K562 (cell line): ENCODE data around the gene OXSR1. TPM values are rescaled to one million over a fixed set of nuclear protein-coding genes. Genes with fewer than 3 reads are reported as not detected.
A peak's percentile ranks its signal among the peaks of the same experiment; 100 is the strongest.

Experiments used
- CBX3 ChIP-seq, 2 experiments: IDR thresholded peaks; 1 replicate in 1 of 2; 2 replicates in 1 of 2; pipeline ENCODE4 v1.6.1; 2012; ENCODE audit warnings: inconsistent platforms in 2 of 2, low read length in 2 of 2, borderline replicate concordance in 1 of 2, control low read depth in 1 of 2
- CBX5 ChIP-seq: IDR thresholded peaks from 2 replicates; pipeline ENCODE4 v1.6.1; 2014; ENCODE audit warnings: low read depth, borderline replicate concordance
- CBX8 ChIP-seq: fragments of 200-600 bp; sonication (generic); IDR thresholded peaks from 2 replicates; pipeline ENCODE4 v1.6.1; 2012; ENCODE audit warnings: borderline replicate concordance, mixed run types, low read depth, mild to moderate bottlenecking, moderate library complexity, mixed read lengths, low read length, control low read depth, inconsistent platforms; ENCODE audit not compliant: poor library complexity, severe bottlenecking; ENCODE audit errors: extremely low read depth
- CC2D1A ChIP-seq: fragments of 450-650 bp; IDR thresholded peaks from 2 replicates; pipeline ENCODE4 v1.6.1; 2017; ENCODE audit warnings: mild to moderate bottlenecking
- CCNT2 ChIP-seq: IDR thresholded peaks from 2 replicates; pipeline ENCODE4 v1.6.1; 2011; ENCODE audit warnings: borderline replicate concordance, low read depth, mild to moderate bottlenecking, moderate library complexity, mixed read lengths, low read length; ENCODE audit not compliant: insufficient read length; ENCODE audit errors: extremely low read depth
- CEBPG ChIP-seq, 3 experiments: fragments of 200-800 bp in 1 of 3; sonication (Bioruptor generic) in 1 of 3; sonication (generic) in 1 of 3; formaldehyde crosslinking in 1 of 3; IDR thresholded peaks in 2 of 3; conservative IDR thresholded peaks in 1 of 3; 2 replicates each; pipeline versions ENCODE4 v1.6.1 to v1.8.0; 2016 to 2022; ENCODE audit warnings: missing compliant biosample characterization in 2 of 3, missing genetic modification characterization in 2 of 3, mild to moderate bottlenecking in 1 of 3, missing genetic modification reagents in 1 of 3
- CREB1 ChIP-seq, 2 experiments: sonication (generic) in 1 of 2; formaldehyde crosslinking in 1 of 2; IDR thresholded peaks; 2 replicates each; pipeline versions ENCODE4 v1.6.1 to v1.8.0; 2012 to 2022; ENCODE audit warnings: inconsistent platforms in 1 of 2, mild to moderate bottlenecking in 1 of 2, missing genetic modification reagents in 1 of 2, moderate library complexity in 1 of 2
- EHMT2 ChIP-seq: fragments of 450-650 bp; IDR thresholded peaks from 2 replicates; pipeline ENCODE4 v1.6.1; 2018; ENCODE audit warnings: antibody characterized with exemption
- FOXA3 ChIP-seq, 2 experiments: fragments of 450-650 bp in 1 of 2; sonication (generic) in 1 of 2; formaldehyde crosslinking; IDR thresholded peaks in 1 of 2; conservative IDR thresholded peaks in 1 of 2; 2 replicates each; pipeline versions ENCODE4 v1.4.0 to v1.8.0; 2020 to 2022; ENCODE audit warnings: mild to moderate bottlenecking in 2 of 2, missing genetic modification reagents in 1 of 2
- FOXM1 ChIP-seq, 2 experiments: fragments of 450-650 bp in 1 of 2; sonication (generic) in 1 of 2; formaldehyde crosslinking in 1 of 2; IDR thresholded peaks; 2 replicates each; pipeline versions ENCODE4 v1.6.1 to v1.9.0; 2017 to 2022; ENCODE audit warnings: low read depth in 2 of 2, mild to moderate bottlenecking in 2 of 2, missing genetic modification reagents in 1 of 2, moderate library complexity in 1 of 2
- HIVEP1 ChIP-seq: fragments of 250-450 bp; sonication (Bioruptor Pico); IDR thresholded peaks from 2 replicates; pipeline ENCODE4 v1.4.0; 2020; ENCODE audit warnings: mild to moderate bottlenecking
- MAFK ChIP-seq: IDR thresholded peaks from 2 replicates; pipeline ENCODE4 v1.6.1; 2011; ENCODE audit warnings: low read length, improper control_type of control experiment
- NELFE ChIP-seq: IDR thresholded peaks from 2 replicates; pipeline ENCODE4 v1.6.1; 2011; ENCODE audit warnings: mild to moderate bottlenecking; ENCODE audit not compliant: insufficient read depth, insufficient read length
- NONO ChIP-seq, 2 experiments: fragments of 200-400 bp in 1 of 2; fragments of 450-650 bp in 1 of 2; formaldehyde crosslinking in 1 of 2; IDR thresholded peaks; 2 replicates each; pipeline ENCODE4 v1.6.1; 2017; ENCODE audit warnings: low read depth in 2 of 2, mild to moderate bottlenecking in 2 of 2, moderate library complexity in 2 of 2, low read length in 1 of 2
- NUFIP1 ChIP-seq: fragments of 450-650 bp; IDR thresholded peaks from 2 replicates; pipeline ENCODE4 v1.6.1; 2018; ENCODE audit not compliant: partially characterized antibody
- PTBP1 ChIP-seq: fragments of 200-400 bp; formaldehyde crosslinking; IDR thresholded peaks from 2 replicates; pipeline ENCODE4 v1.6.1; 2017; ENCODE audit warnings: low read depth, low read length
- TGIF2 ChIP-seq: sonication (generic); formaldehyde crosslinking; IDR thresholded peaks from 2 replicates; pipeline ENCODE4 v1.8.1; 2022; ENCODE audit warnings: mild to moderate bottlenecking, missing genetic modification reagents, moderate library complexity
- ZNF121 ChIP-seq: sonication (generic); formaldehyde crosslinking; conservative IDR thresholded peaks from 2 replicates; pipeline ENCODE4 v1.8.0; 2022; ENCODE audit warnings: missing genetic modification reagents
- ZNF583 ChIP-seq: fragments of 250-450 bp; sonication (Bioruptor Pico); IDR thresholded peaks from 2 replicates; pipeline ENCODE4 v1.4.0; 2020
- polyA plus RNA-seq, 8 experiments: library from polyadenylated mRNA; depleted of rRNA in 4 of 8; stranded (reverse) in 5 of 8; unstranded in 3 of 8; fragments of >200 nt; fragmentation: Nextera tagmentation in 2 of 8; fragmentation: Illumina TruSeq in 1 of 8; extraction: Ambion mirVana in 2 of 8; extraction: Trizol in 1 of 8; gene quantifications; 2 replicates each; pipeline versions ENCODE4 v1.2.1 to v1.2.3, GENCODE V29; 2011 to 2014; ENCODE audit warnings: inconsistent platforms in 1 of 8, missing spikeins in 1 of 8
- total RNA-seq, 7 experiments: library from RNA; depleted of rRNA in 6 of 7; stranded (reverse); fragments of >200 nt in 6 of 7; fragmentation: Illumina TruSeq in 2 of 7; extraction: Trizol in 2 of 7; gene quantifications; 2 replicates each; pipeline versions ENCODE4 v1.2.1 to v1.2.3, GENCODE V29; 2011 to 2021; ENCODE audit warnings: low replicate concordance in 1 of 7
- TF ChIP-seq, protein P1 (sequence below): fragments of 450-650 bp; IDR thresholded peaks from 2 replicates; pipeline ENCODE4 v1.6.1; 2016; ENCODE audit warnings: borderline replicate concordance
- TF ChIP-seq, protein P2 (sequence below): fragments of 450-650 bp; conservative IDR thresholded peaks from 2 replicates; pipeline ENCODE4 v1.6.1; 2016; ENCODE audit warnings: missing genetic modification characterization, low read depth, mild to moderate bottlenecking, missing compliant biosample characterization, moderate library complexity
- TF ChIP-seq, protein P3 (sequence below): fragments of 450-650 bp; IDR thresholded peaks from 2 replicates; pipeline ENCODE4 v1.7.0; 2016; ENCODE audit warnings: borderline replicate concordance

Gene OXSR1
- total and polyA plus RNA-seq, 9 of the 15 experiments (the other 6 are each of a cell fraction or from before 2014, with no cell fraction given), result 15.7 to 87.6 (median 48.7) TPM

DNA sequence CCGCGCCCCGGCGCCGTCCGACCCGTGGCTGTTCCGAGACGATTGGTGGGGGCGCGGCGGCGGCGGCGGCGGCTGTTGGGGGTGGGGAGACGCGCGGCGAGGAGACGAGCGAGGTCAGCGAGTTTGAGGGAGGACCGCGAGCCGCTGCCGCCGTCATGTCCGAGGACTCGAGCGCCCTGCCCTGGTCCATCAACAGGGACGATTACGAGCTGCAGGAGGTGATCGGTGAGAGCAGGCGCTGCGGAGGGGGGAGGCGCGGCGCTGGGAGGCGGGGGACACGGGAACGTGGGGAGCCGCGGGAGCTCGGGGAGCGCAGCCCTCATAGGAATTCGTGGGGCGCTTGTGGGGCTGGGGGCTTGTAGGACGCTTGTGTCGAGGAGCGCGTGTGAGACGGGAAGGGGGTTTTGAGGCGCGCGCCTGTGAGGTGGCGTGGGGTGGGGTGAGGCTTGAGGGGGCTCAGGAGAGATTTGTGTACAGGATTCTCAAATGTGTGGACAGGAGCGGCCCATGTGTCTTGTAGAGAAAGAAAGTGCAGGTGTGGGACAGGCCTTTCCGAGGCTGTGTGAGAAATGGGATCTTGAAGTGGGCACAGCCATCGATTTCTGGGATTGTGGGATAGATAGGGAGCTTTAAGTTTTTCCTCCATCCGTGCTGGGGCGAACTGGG is 518 bp downstream of the OXSR1 start (continued):
- TF ChIP-seq EHMT2, result no peak
- TF ChIP-seq NELFE, result no peak
- TF ChIP-seq, protein P1, sequence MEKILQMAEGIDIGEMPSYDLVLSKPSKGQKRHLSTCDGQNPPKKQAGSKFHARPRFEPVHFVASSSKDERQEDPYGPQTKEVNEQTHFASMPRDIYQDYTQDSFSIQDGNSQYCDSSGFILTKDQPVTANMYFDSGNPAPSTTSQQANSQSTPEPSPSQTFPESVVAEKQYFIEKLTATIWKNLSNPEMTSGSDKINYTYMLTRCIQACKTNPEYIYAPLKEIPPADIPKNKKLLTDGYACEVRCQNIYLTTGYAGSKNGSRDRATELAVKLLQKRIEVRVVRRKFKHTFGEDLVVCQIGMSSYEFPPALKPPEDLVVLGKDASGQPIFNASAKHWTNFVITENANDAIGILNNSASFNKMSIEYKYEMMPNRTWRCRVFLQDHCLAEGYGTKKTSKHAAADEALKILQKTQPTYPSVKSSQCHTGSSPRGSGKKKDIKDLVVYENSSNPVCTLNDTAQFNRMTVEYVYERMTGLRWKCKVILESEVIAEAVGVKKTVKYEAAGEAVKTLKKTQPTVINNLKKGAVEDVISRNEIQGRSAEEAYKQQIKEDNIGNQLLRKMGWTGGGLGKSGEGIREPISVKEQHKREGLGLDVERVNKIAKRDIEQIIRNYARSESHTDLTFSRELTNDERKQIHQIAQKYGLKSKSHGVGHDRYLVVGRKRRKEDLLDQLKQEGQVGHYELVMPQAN, result no peak; the same call in 1 of the 2 replicates
- TF ChIP-seq CBX3 (IDR thresholded peaks at IDR 0.05; ENCODE audit: borderline replicate concordance in 1 of 2, low read length in 2 of 2), result no peak
- 0 out of 2 replicates have a peak, but pooled peaks have one; percentile 8 for TF ChIP-seq CBX5
- TF ChIP-seq CEBPG (CRISPR knock-in tag; IDR thresholded peaks at IDR 0.05), result no peak
- no peak for TF ChIP-seq CEBPG (tag; conservative IDR thresholded peaks at IDR 0.05 in 1 of 2, IDR thresholded peaks at IDR 0.05 in 1 of 2)
- TF ChIP-seq TGIF2 (CRISPR knock-in tag), result no peak; the same call in 1 of the 2 replicates
- TF ChIP-seq PTBP1, result no peak; the same call in 1 of the 2 replicates
- TF ChIP-seq CREB1 (IDR thresholded peaks at IDR 0.05), result no peak
- no peak for TF ChIP-seq CREB1 (CRISPR knock-in tag; IDR thresholded peaks at IDR 0.05)
- TF ChIP-seq CC2D1A, result no peak
- TF ChIP-seq FOXM1 (IDR thresholded peaks at IDR 0.05; ENCODE audit: low read depth), result no peak
- TF ChIP-seq FOXM1 (CRISPR knock-in tag; IDR thresholded peaks at IDR 0.05; ENCODE audit: low read depth), result peak; percentile 24; the same call in 1 of the 2 replicates
- TF ChIP-seq ZNF121 (CRISPR knock-in tag), result no peak
- TF ChIP-seq, protein P2, sequence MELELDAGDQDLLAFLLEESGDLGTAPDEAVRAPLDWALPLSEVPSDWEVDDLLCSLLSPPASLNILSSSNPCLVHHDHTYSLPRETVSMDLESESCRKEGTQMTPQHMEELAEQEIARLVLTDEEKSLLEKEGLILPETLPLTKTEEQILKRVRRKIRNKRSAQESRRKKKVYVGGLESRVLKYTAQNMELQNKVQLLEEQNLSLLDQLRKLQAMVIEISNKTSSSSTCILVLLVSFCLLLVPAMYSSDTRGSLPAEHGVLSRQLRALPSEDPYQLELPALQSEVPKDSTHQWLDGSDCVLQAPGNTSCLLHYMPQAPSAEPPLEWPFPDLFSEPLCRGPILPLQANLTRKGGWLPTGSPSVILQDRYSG (tag), result no peak
- TF ChIP-seq NUFIP1, result no peak
- TF ChIP-seq NONO (IDR thresholded peaks at IDR 0.05; ENCODE audit: low read depth in 2 of 2, low read length in 1 of 2), result peak in 1 of 2 experiments; percentile 51; a peak in 3 of 4 replicates
- TF ChIP-seq, protein P3, sequence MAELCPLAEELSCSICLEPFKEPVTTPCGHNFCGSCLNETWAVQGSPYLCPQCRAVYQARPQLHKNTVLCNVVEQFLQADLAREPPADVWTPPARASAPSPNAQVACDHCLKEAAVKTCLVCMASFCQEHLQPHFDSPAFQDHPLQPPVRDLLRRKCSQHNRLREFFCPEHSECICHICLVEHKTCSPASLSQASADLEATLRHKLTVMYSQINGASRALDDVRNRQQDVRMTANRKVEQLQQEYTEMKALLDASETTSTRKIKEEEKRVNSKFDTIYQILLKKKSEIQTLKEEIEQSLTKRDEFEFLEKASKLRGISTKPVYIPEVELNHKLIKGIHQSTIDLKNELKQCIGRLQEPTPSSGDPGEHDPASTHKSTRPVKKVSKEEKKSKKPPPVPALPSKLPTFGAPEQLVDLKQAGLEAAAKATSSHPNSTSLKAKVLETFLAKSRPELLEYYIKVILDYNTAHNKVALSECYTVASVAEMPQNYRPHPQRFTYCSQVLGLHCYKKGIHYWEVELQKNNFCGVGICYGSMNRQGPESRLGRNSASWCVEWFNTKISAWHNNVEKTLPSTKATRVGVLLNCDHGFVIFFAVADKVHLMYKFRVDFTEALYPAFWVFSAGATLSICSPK, result no peak
- TF ChIP-seq CBX8, result no peak
- TF ChIP-seq FOXA3 (CRISPR knock-in tag; conservative IDR thresholded peaks at IDR 0.05 in 1 of 2, IDR thresholded peaks at IDR 0.05 in 1 of 2), result 0 out of 4 replicates have a peak, but pooled peaks of 1 of the 2 experiments have one; percentile 31
- TF ChIP-seq ZNF583 (CRISPR knock-in tag), result no peak
- TF ChIP-seq CCNT2, result no peak
- TF ChIP-seq MAFK, result no peak
- TF ChIP-seq HIVEP1 (CRISPR knock-in tag), result no peak
